Natural killer cell (primary cell): ENCODE measurements around the gene KDM6B. TPM values are rescaled to one million over a fixed set of nuclear protein-coding genes. Genes with fewer than 3 reads are reported as not detected.

Source experiments
- ATAC-seq, 3 donors: fragments of 150-1000 bp in 2 of 3; fragments of 200-7000 bp in 1 of 3; cut with Tn5 transposase; 1 replicate in 1 of 3; 2 replicates in 2 of 3; pipeline ENCODE4 v1.10.0; 2021; ENCODE audit warnings: mild to moderate bottlenecking in 2 of 3, moderate library complexity in 2 of 3
- DNase-seq, 2 donors: peaks; one replicate each; pipeline versions ENCODE4 v3.0.0 to v3.0.0-alpha.2; 2013 to 2021; ENCODE audit warnings: mixed read lengths in 1 of 2
- H3K27ac ChIP-seq: one replicate; pipeline ENCODE4 v1.5.1; 2013; ENCODE audit warnings: mild to moderate bottlenecking, low read length
- H3K27me3 ChIP-seq: one replicate; pipeline ENCODE4 v1.6.1; 2013; ENCODE audit warnings: low read length; ENCODE audit not compliant: control insufficient read depth, insufficient read depth
- H3K36me3 ChIP-seq: one replicate; pipeline ENCODE4 v1.6.1; 2013; ENCODE audit warnings: low read length; ENCODE audit not compliant: control insufficient read depth, insufficient read depth
- H3K4me1 ChIP-seq: one replicate; pipeline ENCODE4 v1.6.1; 2013; ENCODE audit warnings: low read length; ENCODE audit not compliant: control insufficient read depth, insufficient read depth
- H3K4me3 ChIP-seq: one replicate; pipeline ENCODE4 v1.5.1; 2013; ENCODE audit warnings: low read length
- H3K9me3 ChIP-seq: one replicate; pipeline ENCODE4 v1.6.1; 2013; ENCODE audit warnings: low read length; ENCODE audit not compliant: control insufficient read depth, insufficient read depth
- H3K27ac Mint-ChIP-seq, 2 donors: one replicate each; pipeline ENCODE4 v1.8.0; 2022; ENCODE audit warnings: mild to moderate bottlenecking in 2 of 2, mixed read lengths in 2 of 2, moderate library complexity in 1 of 2
- H3K27me3 Mint-ChIP-seq, 2 donors: one replicate each; pipeline ENCODE4 v1.8.0; 2022; ENCODE audit warnings: low read depth in 2 of 2, mixed read lengths in 2 of 2
- H3K36me3 Mint-ChIP-seq: one replicate; pipeline ENCODE4 v1.8.0; 2022; ENCODE audit warnings: mixed read lengths
- H3K4me1 Mint-ChIP-seq, 2 donors: one replicate each; pipeline ENCODE4 v1.8.0; 2022; ENCODE audit warnings: mixed read lengths in 2 of 2
- H3K4me3 Mint-ChIP-seq: one replicate; pipeline ENCODE4 v1.8.0; 2022; ENCODE audit warnings: mild to moderate bottlenecking, moderate library complexity, mixed read lengths
- H3K9me3 Mint-ChIP-seq, 2 donors: one replicate each; pipeline ENCODE4 v1.8.0; 2022; ENCODE audit warnings: mixed read lengths in 2 of 2
- CTCF ChIP-seq: fragments of 200-600 bp; IDR thresholded peaks from one replicate; pipeline ENCODE4 v1.8.0; 2022; ENCODE audit warnings: antibody characterized with exemption
- WGBS: methylation state at CpG from one replicate; pipeline ENCODE4 v1.1.7; 2013; ENCODE audit warnings: missing lambda C conversion rate; ENCODE audit not compliant: insufficient coverage; 5-methylcytosine and 5-hydroxymethylcytosine counted together
- intact Hi-C: fragments of 100-400 bp; cut with micrococcal nuclease; formaldehyde crosslinking; loops from one replicate; pipeline ENCODE4 v1.14.2; 2022
- total RNA-seq, 4 donors: library from RNA; stranded (reverse); fragments of 120-200 nt in 1 of 4; gene quantifications; one replicate each; pipeline versions ENCODE4 v1.2.3 to v1.2.4, GENCODE V29; 2013 to 2022

The KDM6B gene
- total RNA-seq, 3 donors from 2014 or later (not counting 1 experiment from before 2014, with no cell fraction given), result 104 to 165 (median 149) TPM

GRCh38 chr17:7854851-7855659, 21.0 kb downstream of the KDM6B start, which contains the start of gene TMEM88:
Gene TMEM88 (plus strand): TSS chr17:7855066. CDS start chr17:7855075, 9 bp downstream.
- H3K9me3 Mint-ChIP-seq, result no peaks in the 10 kb centered on the region
- H3K36me3 ChIP-seq, result peaks cover 2% of the 10 kb centered on the region
- no peak for ATAC-seq
- H3K27me3 Mint-ChIP-seq, result no peaks in the 10 kb centered on the region
- peak; percentile 33 to 45 for DNase-seq
- 92% methylated on average over 55 of the region's 57 CpGs for WGBS
- H3K4me1 Mint-ChIP-seq, result peaks cover 12 to 17% of the 10 kb centered on the region in 2 donors
- no peaks in the 10 kb centered on the region for H3K9me3 ChIP-seq
- H3K27ac ChIP-seq, result no peak within 1 kb of the TSS
- peak within 1 kb of the TSS; percentile 36 to 79 for H3K27ac Mint-ChIP-seq
- TF ChIP-seq CTCF, result no peak
- H3K4me3 Mint-ChIP-seq, result peak within 1 kb of the TSS; percentile 77
- H3K36me3 Mint-ChIP-seq, result no peaks in the 10 kb centered on the region
- peaks cover 48% of the 10 kb centered on the region for H3K4me1 ChIP-seq
- H3K4me3 ChIP-seq, result no peak within 1 kb of the TSS
- H3K27me3 ChIP-seq, result no peaks in the 10 kb centered on the region
- intact Hi-C loops, result loop anchor here (5.0 to 10.0 kb wide), 2 partner anchors 110 to 168 kb away; partner anchors contain the start of genes TP53 and WRAP53

- Mint-ChIP-seq H3K4me3 (no peak overlapping the region), H3K36me3 (no peaks in the 10 kb centered on the region), H3K27me3 (no peaks in the 10 kb centered on the region), H3K9me3 (no peaks in the 10 kb centered on the region), H3K4me1 (peaks cover 12 to 19% of the 10 kb centered on the region in 2 donors), H3K27ac (no peak overlapping the region)
- intact Hi-C loops, result loop anchor here (2.0 to 10.0 kb wide), 3 partner anchors 21 to 168 kb away; partner anchors contain the start of genes KDM6B, TP53 and WRAP53
- no peak for ATAC-seq
- H3K4me1 ChIP-seq, result peaks cover 48% of the 10 kb centered on the region
- DNase-seq, result no peak
- no peak for TF ChIP-seq CTCF
- H3K27ac ChIP-seq, result no peak overlapping the region
- no peaks in the 10 kb centered on the region for H3K9me3 ChIP-seq
- no peaks in the 10 kb centered on the region for H3K27me3 ChIP-seq
- H3K36me3 ChIP-seq, result peaks cover 2% of the 10 kb centered on the region
- WGBS, result 49% methylated on average over 15 of the region's 15 CpGs
- H3K4me3 ChIP-seq, result no peak overlapping the region
These were observed 21.6 kb downstream of the KDM6B start for GRCh38 chr17:7855660-7856010.

- DNase-seq (peak in 1 of 2 donors; percentile 58), ATAC-seq (no peak)
- no peaks in the 10 kb centered on the region for H3K9me3 ChIP-seq
- H3K4me1 ChIP-seq, result peaks cover 42% of the 10 kb centered on the region
- Mint-ChIP-seq H3K9me3 (no peaks in the 10 kb centered on the region), H3K4me3 (no peak overlapping the region), H3K27ac (no peak overlapping the region), H3K4me1 (peaks cover 12 to 16% of the 10 kb centered on the region in 2 donors), H3K36me3 (no peaks in the 10 kb centered on the region), H3K27me3 (no peaks in the 10 kb centered on the region)
- 11% methylated on average over 26 of the region's 29 CpGs for WGBS
- no peak for TF ChIP-seq CTCF
- no peaks in the 10 kb centered on the region for H3K27me3 ChIP-seq
- intact Hi-C loops, result loop anchor here (2.0 to 10.0 kb wide), 3 partner anchors 21 to 169 kb away; partner anchors contain the start of genes KDM6B, TP53 and WRAP53
- H3K36me3 ChIP-seq, result peaks cover 2% of the 10 kb centered on the region
- H3K4me3 ChIP-seq, result peak overlapping the region; percentile 86
- H3K27ac ChIP-seq, result peak overlapping the region; percentile 92
These were observed 22.2 kb downstream of the KDM6B start for GRCh38 chr17:7856011-7856810.
